ENCODE data around the gene HMOX1.

The HMOX1 gene

DNA sequence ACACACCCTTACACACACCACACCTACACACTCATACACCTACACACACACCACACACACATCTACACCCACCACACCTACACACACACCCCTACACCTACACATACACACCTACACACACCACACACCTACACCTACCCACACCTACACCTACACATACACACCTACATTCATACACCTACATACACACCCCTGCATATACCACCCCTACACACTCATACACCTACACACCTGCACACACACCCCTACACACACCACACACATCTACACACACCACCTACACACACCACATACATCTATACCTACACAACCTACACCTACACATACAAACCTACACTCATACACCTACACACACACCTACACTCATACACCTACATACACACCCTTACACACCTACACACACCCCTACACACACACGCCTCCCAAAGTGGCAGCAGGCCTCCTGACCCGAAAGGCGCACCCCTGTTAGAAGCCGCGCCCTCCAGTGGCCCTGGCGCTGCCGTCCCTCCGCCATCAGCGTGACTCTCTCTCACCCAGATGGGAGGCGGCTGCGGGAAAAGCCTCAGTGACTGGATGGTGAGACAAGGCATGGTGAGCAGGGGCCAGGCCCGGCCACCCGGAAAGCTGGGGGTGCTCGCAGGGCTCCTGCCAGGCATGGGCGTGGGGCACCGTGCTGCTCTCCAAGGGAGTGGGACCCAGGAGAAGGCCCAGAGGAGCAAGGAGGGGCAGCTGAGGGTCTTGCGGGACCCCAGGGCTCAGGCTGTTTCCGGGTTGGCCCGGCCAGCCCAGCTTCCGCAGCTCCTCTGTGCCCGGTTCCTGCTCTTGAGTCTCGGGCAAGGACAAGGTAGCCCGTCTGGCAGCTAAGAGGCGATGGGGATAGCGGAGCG, 37.0 kb upstream of the HMOX1 start:
- Histone ChIP-seq H3K27ac (ENCODE audit: low read length) (no peak overlapping the region), H3K4me3 (ENCODE audit: low read length) (no peak overlapping the region), H3K27me3 (ENCODE audit: control insufficient read depth, insufficient read depth, low read length) (no peaks in the 10 kb centered on the region), H3K4me1 (ENCODE audit: control insufficient read depth, insufficient read depth, low read length) (no peaks in the 10 kb centered on the region), H3K36me3 (ENCODE audit: control insufficient read depth, insufficient read depth, low read length) (peaks cover 10% of the 10 kb centered on the region), H3K9me3 (ENCODE audit: control insufficient read depth, insufficient read depth, low read length) (no peaks in the 10 kb centered on the region)
- 100% methylated on average over 1 of the region's 26 CpGs for WGBS (ENCODE audit: insufficient coverage, insufficient read length)
- DNase-seq (ENCODE audit: low read depth, low spot score) = no peak

DNA sequence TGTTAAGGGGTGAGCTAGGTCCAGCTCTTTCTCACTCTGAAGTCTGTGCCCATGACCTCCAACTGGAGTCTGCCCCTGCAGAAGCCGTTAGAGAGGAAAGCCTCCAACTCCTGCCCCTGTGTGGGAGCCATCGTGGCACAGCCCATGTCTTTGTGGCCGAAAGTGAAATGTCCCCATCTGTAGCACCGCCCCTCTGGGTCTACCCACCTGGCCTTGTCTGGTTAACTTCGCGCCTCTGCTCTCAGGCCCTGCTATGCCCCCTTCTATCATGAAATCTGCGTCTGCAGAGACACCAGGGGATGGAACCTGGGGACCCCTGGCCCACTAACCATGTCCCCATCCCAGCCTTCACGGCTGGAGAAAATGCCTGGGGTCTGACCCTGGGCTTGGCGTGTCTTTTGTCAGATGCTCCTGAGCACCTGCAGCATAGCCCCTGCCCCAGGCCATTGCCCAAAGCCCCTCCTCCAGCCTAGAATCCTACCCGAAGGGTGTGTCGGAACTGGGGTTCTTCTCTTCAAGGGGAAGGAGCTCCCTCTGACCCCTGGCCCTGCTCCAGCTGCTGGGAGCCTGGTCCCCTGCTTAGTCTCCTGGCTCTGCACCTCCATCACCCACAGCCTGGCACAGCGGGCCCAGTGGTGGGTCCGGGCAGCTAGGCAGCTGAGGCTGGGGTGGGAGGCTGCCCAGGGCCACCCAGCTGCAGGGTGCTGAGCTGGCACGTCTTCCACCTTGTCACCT, 35.8 kb upstream of the HMOX1 start:
- no peak for DNase-seq (ENCODE audit: low read depth, low spot score)
- H3K4me1 ChIP-seq (ENCODE audit: control insufficient read depth, insufficient read depth, low read length) = no peaks in the 10 kb centered on the region
- H3K4me3 ChIP-seq (ENCODE audit: low read length) = no peak overlapping the region
- H3K27me3 ChIP-seq (ENCODE audit: control insufficient read depth, insufficient read depth, low read length) = no peaks in the 10 kb centered on the region
- WGBS (ENCODE audit: insufficient coverage, insufficient read length) = no CpG with 5 or more reads among the region's 14 CpGs
- no peak overlapping the region for H3K27ac ChIP-seq (ENCODE audit: low read length)
- H3K36me3 ChIP-seq (ENCODE audit: control insufficient read depth, insufficient read depth, low read length) = peaks cover 10% of the 10 kb centered on the region
- H3K9me3 ChIP-seq (ENCODE audit: control insufficient read depth, insufficient read depth, low read length) = no peaks in the 10 kb centered on the region

DNA sequence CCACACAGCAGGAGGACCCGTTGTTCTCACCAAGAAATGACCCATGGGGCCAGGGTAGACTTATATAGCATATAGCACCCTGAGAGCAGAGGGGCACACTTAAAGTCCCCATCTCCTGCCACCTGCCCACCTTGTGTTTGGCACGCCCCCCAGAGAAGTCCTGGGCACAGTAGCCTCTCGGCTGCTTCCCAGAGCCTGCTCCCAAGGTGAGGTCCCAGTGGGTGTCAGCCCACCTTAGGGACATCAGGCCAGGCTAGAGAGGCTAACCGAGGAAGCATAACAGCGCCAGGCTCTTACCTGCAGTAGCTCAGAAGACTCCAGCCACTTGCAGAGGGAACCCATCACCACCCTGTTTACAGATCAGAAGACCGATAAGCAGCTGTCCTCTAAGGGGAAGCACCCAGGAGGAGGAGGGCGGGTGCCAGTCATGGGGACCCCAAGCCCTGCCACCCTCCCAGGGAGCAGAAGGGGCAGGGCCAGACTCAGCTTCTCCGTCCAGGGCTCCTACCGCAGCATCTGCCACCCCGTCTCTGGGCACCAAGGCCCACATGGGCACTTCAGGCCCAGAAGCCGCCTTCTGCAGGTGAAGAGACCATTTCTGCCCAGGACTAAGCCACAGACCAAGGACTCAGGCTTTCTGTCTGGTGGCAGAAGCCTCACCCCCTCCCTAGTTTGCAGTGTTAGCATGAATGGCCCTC, 34.9 kb upstream of the HMOX1 start:
- no peaks in the 10 kb centered on the region for H3K9me3 ChIP-seq (ENCODE audit: control insufficient read depth, insufficient read depth, low read length)
- peaks cover 10% of the 10 kb centered on the region for H3K36me3 ChIP-seq (ENCODE audit: control insufficient read depth, insufficient read depth, low read length)
- no CpG with 5 or more reads among the region's 11 CpGs for WGBS (ENCODE audit: insufficient coverage, insufficient read length)
- no peak for DNase-seq (ENCODE audit: low read depth, low spot score)
- H3K4me3 ChIP-seq (ENCODE audit: low read length) = no peak overlapping the region
- H3K27ac ChIP-seq (ENCODE audit: low read length) = no peak overlapping the region
- no peaks in the 10 kb centered on the region for H3K27me3 ChIP-seq (ENCODE audit: control insufficient read depth, insufficient read depth, low read length)
- no peaks in the 10 kb centered on the region for H3K4me1 ChIP-seq (ENCODE audit: control insufficient read depth, insufficient read depth, low read length)

DNA sequence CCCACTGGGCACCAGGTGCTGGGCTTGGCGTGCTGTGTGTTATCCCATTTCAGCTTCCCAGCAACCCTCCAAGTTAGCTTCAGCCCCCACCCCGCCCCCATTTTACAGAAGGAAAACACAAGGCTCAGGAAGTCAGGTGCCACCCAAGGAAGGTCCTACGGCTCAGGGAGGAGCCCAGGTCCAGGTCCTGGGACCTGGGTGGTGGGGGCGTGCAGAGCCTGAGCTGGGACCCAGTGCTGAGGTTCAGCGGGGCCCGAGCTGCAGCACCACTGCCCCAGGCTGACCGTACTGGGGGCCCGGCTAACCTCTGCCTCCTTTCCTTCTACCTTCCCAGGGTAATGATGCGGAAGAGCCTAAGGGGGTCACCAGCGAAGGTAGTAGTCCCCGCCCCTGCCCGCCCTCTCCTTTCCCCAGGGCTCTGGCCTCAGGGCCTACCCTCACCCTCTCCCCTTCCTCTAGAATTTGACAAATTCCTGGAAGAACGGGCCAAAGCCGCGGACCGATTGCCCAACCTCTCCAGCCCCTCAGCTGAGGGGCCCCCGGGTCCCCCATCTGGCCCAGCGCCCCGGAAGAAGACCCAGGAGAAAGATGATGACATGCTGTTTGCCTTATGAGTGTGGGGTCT, 34.2 kb upstream of the HMOX1 start:
- H3K27ac ChIP-seq (ENCODE audit: low read length) = no peak overlapping the region
- DNase-seq (ENCODE audit: low read depth, low spot score) = no peak
- H3K27me3 ChIP-seq (ENCODE audit: control insufficient read depth, insufficient read depth, low read length) = no peaks in the 10 kb centered on the region
- H3K36me3 ChIP-seq (ENCODE audit: control insufficient read depth, insufficient read depth, low read length) = peaks cover 10% of the 10 kb centered on the region
- whole genome bisulfite sequencing (ENCODE audit: insufficient coverage, insufficient read length) = no CpG with 5 or more reads among the region's 19 CpGs
- no peak overlapping the region for H3K4me3 ChIP-seq (ENCODE audit: low read length)
- no peaks in the 10 kb centered on the region for H3K9me3 ChIP-seq (ENCODE audit: control insufficient read depth, insufficient read depth, low read length)
- peaks cover 2% of the 10 kb centered on the region; the same call in 1 of the 2 replicates for H3K4me1 ChIP-seq (ENCODE audit: control insufficient read depth, insufficient read depth, low read length)

DNA sequence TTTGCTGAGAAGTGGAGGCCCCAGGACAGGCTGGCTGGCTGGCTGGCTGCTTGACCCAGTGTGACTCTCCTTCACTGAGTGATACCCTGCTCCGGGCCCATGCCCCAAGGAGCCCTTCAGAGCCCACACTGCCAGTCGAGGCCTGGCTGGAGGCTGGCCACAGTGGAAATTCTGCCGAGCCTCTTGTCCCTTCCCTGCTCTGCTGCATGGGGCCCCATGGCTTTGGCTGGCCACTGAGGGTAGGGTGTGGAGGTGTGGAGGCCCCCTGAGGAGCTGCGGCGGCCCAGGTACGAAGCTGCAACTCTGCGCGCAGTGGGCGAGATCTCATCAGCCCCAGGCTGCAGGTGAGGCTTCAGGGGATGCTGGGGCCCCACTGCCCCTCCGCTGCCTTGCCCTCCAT, 33.4 kb upstream of the HMOX1 start:
- H3K4me1 ChIP-seq (ENCODE audit: control insufficient read depth, insufficient read depth, low read length) = peaks cover 2% of the 10 kb centered on the region; the same call in 1 of the 2 replicates
- no peak for DNase-seq (ENCODE audit: low read depth, low spot score)
- H3K9me3 ChIP-seq (ENCODE audit: control insufficient read depth, insufficient read depth, low read length) = no peaks in the 10 kb centered on the region
- H3K27ac ChIP-seq (ENCODE audit: low read length) = no peak overlapping the region
- no CpG with 5 or more reads among the region's 10 CpGs for WGBS (ENCODE audit: insufficient coverage, insufficient read length)
- no peak overlapping the region for H3K4me3 ChIP-seq (ENCODE audit: low read length)
- peaks cover 10% of the 10 kb centered on the region for H3K36me3 ChIP-seq (ENCODE audit: control insufficient read depth, insufficient read depth, low read length)
- no peaks in the 10 kb centered on the region for H3K27me3 ChIP-seq (ENCODE audit: control insufficient read depth, insufficient read depth, low read length)

DNA sequence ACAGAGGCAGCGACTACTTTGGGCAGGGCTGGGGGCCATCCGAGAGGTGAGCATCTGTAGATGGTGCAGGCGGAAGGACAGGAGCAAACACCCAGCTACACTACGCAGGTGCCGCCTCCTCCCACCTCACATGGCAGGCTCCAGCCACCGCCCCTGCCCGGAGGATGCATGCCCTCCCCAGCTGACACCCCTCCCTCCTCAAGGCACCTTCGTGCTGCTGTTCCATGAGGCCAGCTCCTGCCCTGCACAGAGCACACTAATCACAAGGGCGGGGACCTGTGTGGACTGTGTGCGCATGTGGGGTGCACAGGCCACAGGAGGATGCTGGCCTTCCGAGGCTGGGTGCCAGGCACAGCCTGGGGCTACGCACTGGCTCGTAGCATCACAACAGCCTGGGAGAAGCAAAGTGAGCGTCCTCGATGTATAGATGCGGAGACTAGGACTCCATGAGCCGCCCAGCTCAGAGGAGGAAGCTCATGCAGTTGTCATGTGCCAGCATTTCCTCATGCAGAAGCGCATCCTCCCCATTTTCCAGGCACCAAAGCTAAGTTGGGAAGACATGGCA, 32.8 kb upstream of the HMOX1 start:
- H3K36me3 ChIP-seq (ENCODE audit: control insufficient read depth, insufficient read depth, low read length) = peaks cover 6% of the 10 kb centered on the region

DNA sequence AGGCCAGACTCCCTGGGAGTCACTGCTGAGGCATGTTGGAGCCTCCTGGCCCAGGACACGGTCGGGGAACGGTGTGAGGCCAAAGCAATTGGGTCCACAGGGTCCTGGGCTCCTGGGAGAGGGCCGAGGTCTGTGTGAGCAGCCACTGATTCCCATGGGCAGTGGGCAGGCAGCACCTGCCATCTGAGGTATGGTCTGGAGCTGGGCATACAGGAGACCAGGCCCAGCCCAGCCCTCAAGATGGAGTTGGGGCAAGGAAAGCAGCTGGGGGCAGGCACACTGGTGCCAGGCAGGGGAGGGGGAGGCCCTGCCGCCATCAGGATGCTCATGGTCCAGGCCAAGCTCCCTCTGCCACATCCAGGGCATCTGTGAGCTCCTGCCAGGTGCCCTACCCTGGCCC, 32.2 kb upstream of the HMOX1 start:
- Histone ChIP-seq H3K27me3 (ENCODE audit: control insufficient read depth, insufficient read depth, low read length) (no peaks in the 10 kb centered on the region), H3K36me3 (ENCODE audit: control insufficient read depth, insufficient read depth, low read length) (peaks cover under 1% of the 10 kb centered on the region; the same call in 1 of the 2 replicates), H3K27ac (ENCODE audit: low read length) (no peak overlapping the region), H3K9me3 (ENCODE audit: control insufficient read depth, insufficient read depth, low read length) (no peaks in the 10 kb centered on the region), H3K4me3 (ENCODE audit: low read length) (no peak overlapping the region), H3K4me1 (ENCODE audit: control insufficient read depth, insufficient read depth, low read length) (peaks cover 3% of the 10 kb centered on the region; the same call in 1 of the 2 replicates)
- DNase-seq (ENCODE audit: low read depth, low spot score) = no peak
- WGBS (ENCODE audit: insufficient coverage, insufficient read length) = no CpG with 5 or more reads among the region's 5 CpGs

More for the DNA sequence above, 32.8 kb upstream of the HMOX1 start:
- Histone ChIP-seq H3K9me3 (ENCODE audit: control insufficient read depth, insufficient read depth, low read length) (no peaks in the 10 kb centered on the region), H3K4me3 (ENCODE audit: low read length) (no peak overlapping the region), H3K27me3 (ENCODE audit: control insufficient read depth, insufficient read depth, low read length) (no peaks in the 10 kb centered on the region), H3K27ac (ENCODE audit: low read length) (no peak overlapping the region), H3K4me1 (ENCODE audit: control insufficient read depth, insufficient read depth, low read length) (peaks cover 3% of the 10 kb centered on the region; the same call in 1 of the 2 replicates)
- no peak for DNase-seq (ENCODE audit: low read depth, low spot score)
- WGBS (ENCODE audit: insufficient coverage, insufficient read length) = no CpG with 5 or more reads among the region's 18 CpGs

DNA sequence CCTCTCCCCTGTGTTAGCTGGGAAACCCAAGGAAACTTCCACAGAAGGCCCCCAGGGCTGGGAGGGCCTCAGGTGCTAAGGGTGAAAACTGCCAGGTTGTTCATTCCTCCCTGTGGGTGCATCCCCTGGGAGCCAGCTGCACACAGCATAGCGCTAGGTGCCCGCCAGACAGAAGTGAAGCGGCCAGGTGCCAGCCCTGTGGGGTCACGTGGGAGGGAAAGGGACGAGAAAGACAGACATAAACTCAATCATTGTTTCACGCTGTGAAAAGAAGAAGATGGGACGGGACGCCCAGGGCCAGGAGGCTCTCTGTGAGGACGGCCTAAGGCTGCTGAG, 31.6 kb upstream of the HMOX1 start:
- no peak for DNase-seq (ENCODE audit: low read depth, low spot score)

DNA sequence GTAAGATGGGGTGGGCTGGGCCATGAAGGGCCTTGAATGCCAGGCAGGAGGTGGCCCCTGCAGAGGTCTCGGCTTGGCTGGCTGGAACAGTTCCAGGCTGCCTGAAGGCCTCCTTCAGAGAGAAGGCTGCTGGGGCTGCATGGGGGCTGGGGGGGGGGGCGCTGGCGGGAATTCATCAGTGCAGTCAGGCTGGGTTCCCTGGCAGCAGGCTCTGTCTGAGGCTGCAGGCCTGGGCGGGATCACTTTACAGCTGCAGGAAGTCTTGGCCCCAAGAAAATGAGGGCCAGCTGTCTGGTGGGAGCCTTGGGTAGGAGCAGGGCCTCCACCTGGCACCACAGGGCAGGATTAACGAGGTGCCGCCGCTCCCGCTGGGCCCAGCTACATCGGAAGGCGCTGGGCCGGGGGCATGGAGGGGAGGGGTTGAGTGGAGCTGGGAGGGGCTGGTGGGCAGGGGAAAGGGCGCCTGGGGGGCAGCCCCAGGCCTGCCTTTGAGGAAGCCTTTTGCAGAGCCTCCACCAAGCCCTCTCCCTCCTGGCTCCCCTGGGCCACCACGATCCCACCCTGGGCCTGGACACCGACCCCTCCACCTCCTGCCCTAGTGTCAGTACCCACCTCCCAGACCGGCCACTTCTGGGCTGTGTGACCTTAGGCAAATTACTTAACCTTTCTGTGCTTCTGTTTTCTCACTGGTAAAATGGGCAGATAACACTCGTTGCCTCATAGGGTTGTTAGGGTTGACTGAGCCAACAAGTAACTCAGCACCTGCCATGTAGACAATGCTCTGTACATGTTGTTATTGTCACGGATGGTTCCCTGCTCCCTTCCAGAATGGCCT, 31.0 kb upstream of the HMOX1 start:
- Histone ChIP-seq H3K4me1 (ENCODE audit: control insufficient read depth, insufficient read depth, low read length) (peaks cover 3% of the 10 kb centered on the region; the same call in 1 of the 2 replicates), H3K4me3 (ENCODE audit: low read length) (no peak overlapping the region), H3K36me3 (ENCODE audit: control insufficient read depth, insufficient read depth, low read length) (no peaks in the 10 kb centered on the region; the same call in 1 of the 2 replicates), H3K27ac (ENCODE audit: low read length) (no peak overlapping the region), H3K27me3 (ENCODE audit: control insufficient read depth, insufficient read depth, low read length) (no peaks in the 10 kb centered on the region), H3K9me3 (ENCODE audit: control insufficient read depth, insufficient read depth, low read length) (no peaks in the 10 kb centered on the region)
- DNase-seq (ENCODE audit: low read depth, low spot score) = no peak
- no CpG with 5 or more reads among the region's 17 CpGs for WGBS (ENCODE audit: insufficient coverage, insufficient read length)

More for the DNA sequence above, 31.6 kb upstream of the HMOX1 start:
- Histone ChIP-seq H3K27ac (ENCODE audit: low read length) (no peak overlapping the region), H3K4me1 (ENCODE audit: control insufficient read depth, insufficient read depth, low read length) (peaks cover 3% of the 10 kb centered on the region; the same call in 1 of the 2 replicates), H3K4me3 (ENCODE audit: low read length) (no peak overlapping the region), H3K9me3 (ENCODE audit: control insufficient read depth, insufficient read depth, low read length) (no peaks in the 10 kb centered on the region), H3K27me3 (ENCODE audit: control insufficient read depth, insufficient read depth, low read length) (no peaks in the 10 kb centered on the region), H3K36me3 (ENCODE audit: control insufficient read depth, insufficient read depth, low read length) (no peaks in the 10 kb centered on the region; the same call in 1 of the 2 replicates)
- WGBS (ENCODE audit: insufficient coverage, insufficient read length) = no CpG with 5 or more reads among the region's 9 CpGs

All from iPS DF 6.9 (cell line).